ENCODE measurements around the gene MAST2.
"Not testable (repeated sequence)": the region's sequence is repeated elsewhere in the genome, so short reads cannot be mapped to it uniquely, and the experiment has no call there.

The MAST2 gene

GRCh38 chr1:45891087-45891486, 87.7 kb downstream of the MAST2 start:
- DNase-seq (ENCODE audit: low read depth in 2 of 3, low spot score in 2 of 3) = no peak

DNA sequence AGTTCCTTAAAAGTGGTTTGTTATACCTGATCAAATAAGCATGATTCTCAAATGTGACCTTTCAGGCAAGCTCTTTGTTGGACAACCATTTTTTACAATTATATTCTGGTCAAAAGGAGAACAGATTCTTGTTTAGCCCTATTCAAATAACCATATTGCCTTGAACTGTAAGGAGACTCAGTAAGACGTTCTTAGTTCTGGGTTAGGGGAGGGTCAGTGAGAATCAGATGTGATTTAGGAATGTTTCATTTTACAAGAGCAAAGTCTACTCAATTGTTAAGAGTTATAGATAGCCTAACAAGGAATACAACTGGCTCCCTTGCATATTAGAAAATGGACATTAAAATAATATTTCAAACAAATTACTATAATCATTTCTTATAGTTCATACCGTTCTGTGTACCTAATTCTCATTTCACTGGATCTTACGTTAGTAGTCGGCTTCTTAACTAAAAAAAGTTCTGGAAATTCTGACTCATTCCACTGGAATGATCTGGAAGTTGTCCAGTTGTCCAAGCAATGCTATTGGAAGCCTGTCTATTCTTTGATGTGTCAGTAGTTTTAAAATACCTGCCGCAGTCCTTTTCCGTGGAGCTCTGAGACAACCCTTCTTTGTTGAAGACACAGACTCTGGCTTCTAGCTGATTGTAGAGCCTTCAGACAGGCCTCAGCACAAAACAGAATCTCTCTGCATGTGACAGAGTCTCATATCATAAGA, 88.8 kb downstream of the MAST2 start:
- DNase-seq (ENCODE audit: low read depth in 2 of 3, low spot score in 2 of 3) = no peak

- no peak for DNase-seq (ENCODE audit: low read depth in 2 of 3, low spot score in 2 of 3)
Observed at GRCh38 chr1:45894331-45894730, 90.9 kb downstream of the MAST2 start.

- DNase-seq (ENCODE audit: low read depth in 2 of 3, low spot score in 2 of 3) = no peak
Observed at GRCh38 chr1:45894921-45895320, 91.5 kb downstream of the MAST2 start.

DNA sequence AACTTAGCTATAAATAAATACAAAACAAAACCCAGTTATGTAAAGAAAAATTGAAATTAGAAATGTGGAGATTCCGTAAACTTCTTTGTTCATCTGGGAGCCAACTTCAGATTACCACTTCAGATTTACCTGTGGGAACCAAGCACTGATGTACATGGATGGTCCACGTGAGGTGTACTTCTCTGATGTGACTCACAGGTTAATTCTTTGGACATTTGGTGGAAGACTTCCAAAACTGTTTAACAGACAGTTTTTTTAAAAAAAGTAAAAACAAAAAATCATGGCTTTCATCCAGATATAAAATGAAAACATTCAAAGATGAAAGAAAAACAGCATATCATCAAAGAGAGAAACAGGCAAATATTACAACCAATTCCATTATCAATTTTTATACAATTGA, 92.0 kb downstream of the MAST2 start:
- no peak for DNase-seq (ENCODE audit: low read depth in 2 of 3, low spot score in 2 of 3)

DNA sequence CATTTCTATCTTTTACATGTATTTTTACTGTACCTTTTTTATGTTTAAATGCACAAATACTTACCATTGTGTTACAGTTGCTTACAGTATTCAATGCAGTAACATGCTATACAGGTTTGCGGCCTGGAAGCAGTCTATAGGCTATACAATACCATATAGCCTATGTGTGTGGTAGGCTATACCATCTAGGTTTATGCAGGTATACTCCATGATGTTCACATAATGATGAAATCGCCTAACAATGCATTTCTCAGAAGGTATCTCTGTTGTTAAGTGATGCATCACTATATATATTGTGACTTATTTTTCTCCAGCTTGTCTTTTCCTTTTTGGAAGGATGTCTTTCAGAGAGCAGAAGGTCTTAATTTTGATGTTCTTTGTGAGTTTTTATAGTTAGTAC, 103.5 kb downstream of the MAST2 start:
- no peak for DNase-seq (ENCODE audit: low read depth in 2 of 3, low spot score in 2 of 3)

DNA sequence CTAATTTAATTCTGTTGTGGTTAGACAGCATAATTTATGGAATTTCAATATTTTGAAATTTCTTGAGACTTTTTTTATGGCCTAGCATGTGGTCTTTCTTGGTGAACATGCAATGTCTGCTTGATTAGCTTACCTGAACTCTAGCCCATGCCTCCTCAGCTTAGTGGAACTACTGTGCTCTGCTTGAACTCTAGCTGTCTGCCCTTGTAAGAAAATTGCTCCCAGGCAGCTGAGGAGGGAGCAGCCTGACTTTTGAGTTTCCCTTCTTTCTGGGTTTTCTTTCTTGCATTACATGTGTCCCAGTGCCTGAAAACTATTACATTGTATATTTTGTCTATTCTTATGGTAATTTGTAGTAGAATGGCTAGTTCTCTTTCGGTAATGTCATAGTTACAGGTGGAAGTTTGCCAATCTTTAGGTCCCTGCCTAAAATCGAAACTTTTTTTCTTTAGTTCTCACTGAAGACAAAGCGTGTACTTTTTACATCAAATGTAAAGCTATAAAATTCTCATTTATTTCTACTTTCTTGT, 105.3 kb downstream of the MAST2 start:
- no peak for DNase-seq (ENCODE audit: low read depth in 2 of 3, low spot score in 2 of 3)

DNA sequence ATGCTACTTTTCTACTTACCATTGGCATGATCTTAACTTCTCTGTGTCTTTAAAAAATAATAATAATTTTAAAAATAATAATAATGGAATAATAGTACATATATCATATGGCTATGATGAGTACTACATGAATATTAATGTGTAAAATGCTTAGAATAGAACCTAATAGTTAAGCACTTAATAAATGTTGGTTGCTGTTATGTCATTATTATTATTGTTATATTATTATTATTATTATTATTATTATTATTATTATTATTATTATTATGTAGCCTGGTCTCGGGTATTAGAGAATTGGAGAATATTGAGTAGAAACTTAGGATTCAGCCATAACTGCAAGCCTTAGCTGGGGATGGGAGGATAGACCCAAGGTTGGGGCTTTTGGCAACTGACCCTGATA, 108.2 kb downstream of the MAST2 start:
- DNase-seq (ENCODE audit: low read depth in 2 of 3, low spot score in 2 of 3) = no peak

DNA sequence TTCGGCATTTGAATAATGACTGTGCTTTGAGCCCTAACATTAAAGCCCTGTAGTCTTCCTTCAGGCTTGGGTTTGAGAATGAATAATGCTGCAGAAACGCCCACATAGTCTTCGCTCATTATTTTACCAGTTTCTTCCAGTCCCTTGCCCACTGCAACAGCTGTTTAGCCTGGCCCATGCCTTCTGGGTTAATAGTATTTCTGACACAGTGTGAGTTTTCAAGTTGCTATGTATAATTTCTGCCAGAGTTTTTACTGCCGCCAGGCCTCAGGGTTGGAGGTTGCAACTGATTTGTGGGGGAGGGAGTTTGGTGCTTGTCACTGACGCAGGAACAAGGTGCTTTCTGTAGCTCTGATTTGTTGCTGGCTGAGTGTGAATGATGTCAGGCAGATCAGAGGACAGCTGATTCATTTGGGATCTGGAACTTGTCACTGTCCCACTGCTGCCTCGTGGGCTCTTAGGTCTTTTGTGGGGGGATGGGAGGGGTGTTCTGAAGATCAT, 109.8 kb downstream of the MAST2 start:
- no peak for DNase-seq (ENCODE audit: low read depth in 2 of 3, low spot score in 2 of 3)

DNA sequence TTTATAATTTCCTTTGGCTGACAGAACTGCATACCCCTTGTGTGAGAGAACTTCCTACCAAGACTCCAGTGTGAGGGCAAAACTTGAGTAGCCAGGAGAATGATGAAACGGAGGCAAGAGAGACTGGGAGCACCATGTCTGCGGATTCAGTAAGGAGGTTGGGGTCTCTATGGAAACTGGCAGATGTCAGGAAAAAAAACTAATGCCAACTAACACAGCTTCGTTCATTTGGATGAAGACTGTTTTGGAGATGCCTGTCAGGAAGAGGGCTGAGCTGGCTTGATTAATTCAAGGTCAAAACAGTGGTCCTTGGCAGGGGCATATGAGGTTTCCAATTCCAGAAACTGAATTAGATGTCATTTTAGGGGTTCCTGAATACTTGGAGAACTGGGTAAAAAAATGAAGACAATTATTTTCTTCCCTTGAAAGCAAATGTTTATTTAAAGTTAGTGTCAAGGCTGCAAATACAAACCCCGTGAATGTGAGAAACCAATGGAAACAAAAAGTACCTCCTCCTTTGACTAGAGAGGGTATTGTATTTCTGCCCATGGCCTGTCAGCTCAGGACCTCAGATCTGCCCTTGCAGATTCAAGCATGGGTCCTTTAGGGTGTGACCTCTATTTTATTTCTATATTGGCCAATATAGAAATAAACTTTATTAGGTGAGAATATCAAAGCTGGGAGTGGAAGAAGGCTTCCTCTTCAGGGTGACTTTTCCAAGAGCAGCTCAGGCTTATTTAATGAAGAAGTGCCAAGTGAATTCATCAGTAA, 110.5 kb downstream of the MAST2 start:
- no peak for DNase-seq (ENCODE audit: low read depth in 2 of 3, low spot score in 2 of 3)

DNA sequence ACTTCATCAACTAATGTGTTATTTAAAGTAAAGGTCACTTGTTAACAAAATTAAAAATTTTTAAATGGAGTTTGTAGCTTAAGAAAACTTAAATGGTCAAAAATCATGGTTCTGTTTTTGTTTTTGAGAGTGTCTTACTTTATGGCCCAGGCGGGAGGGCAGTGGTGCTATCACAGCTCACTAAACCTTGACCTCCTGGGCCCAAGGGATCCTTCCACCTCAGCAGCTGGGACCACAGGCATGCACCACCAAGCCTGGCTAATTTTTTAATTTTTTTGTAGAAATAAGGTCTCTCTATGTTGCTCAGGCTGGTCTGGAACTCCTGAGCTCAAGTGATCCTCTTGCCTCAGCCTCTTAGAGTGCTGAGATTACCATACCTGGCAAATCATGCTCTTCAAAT, 111.4 kb downstream of the MAST2 start:
- DNase-seq (ENCODE audit: low read depth in 2 of 3, low spot score in 2 of 3) = no peak

- no peak for DNase-seq (ENCODE audit: low read depth in 2 of 3, low spot score in 2 of 3)
Observed at GRCh38 chr1:45922374-45922773, 119.0 kb downstream of the MAST2 start.

- no peak for DNase-seq (ENCODE audit: low read depth in 2 of 3, low spot score in 2 of 3)
Observed at GRCh38 chr1:45922813-45923212, 119.4 kb downstream of the MAST2 start.

- no peak for DNase-seq (ENCODE audit: low read depth in 2 of 3, low spot score in 2 of 3)
Observed at GRCh38 chr1:45923343-45923742, 119.9 kb downstream of the MAST2 start.

DNA sequence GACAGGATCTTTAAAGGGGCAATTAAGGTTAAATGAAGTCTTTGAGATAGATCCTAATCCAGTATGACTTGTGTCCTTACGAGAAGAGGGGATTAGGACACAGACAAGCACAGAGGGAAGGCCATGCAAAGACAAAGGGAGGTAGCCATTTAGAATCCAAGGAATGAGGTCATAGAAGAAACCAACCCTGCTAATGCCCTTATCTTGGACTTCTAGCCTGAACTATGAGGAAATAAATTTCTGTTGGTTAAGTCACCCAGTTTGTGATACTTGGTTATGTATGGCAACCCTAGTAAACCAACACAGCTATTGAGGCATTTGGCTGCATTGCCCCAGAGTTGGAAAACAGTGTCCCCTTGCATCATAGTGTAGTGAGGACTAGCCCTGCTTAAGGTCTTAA, 121.3 kb downstream of the MAST2 start:
- no peak for DNase-seq (ENCODE audit: low read depth in 2 of 3, low spot score in 2 of 3)

DNA sequence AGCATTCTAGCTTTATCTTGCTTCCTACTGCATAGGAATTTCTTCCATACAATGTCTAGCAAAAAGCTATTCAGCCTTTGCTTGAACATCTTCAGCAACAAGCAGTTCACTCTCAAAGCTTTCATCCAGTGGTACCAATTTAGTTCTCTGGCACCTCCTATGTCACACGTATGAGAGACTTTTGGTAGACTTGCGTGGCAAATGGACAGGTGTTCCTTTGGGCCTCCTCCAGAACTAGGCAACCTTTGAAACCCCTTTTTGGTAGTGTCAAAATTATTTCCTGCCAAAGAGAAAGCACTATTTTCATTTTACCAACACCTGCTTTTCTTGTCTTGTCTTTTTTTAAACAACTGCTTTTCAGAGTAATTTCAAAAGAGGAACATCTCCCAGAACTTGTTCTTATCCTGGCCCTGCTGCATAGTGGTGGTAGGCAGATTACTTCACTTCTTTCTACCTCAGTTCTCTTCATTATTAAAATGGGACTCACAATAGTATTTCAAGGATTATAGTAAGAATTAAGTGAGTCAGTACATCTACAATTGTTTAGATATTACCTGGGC, 122.4 kb downstream of the MAST2 start:
- DNase-seq (ENCODE audit: low read depth in 2 of 3, low spot score in 2 of 3) = no peak

DNA sequence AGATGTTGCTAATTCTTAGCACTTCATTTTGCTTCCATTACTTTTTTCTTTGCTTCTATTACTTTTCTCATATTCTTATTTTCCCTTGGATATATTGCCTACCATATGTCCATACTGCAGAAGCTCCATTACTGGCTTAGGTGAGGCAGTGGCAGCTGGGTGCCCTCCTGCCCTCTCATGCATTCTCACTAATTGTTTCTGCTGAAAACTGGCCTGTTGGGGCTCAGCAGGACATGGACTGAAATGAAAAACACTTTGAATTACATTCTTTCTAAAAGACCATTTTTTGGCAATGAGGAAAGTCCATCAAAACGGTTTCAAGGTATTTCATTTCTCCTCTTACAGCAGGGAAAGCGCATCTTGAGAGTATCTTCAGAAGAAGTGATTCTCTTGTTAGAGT, 122.9 kb downstream of the MAST2 start:
- DNase-seq (ENCODE audit: low read depth in 2 of 3, low spot score in 2 of 3) = no peak

DNA sequence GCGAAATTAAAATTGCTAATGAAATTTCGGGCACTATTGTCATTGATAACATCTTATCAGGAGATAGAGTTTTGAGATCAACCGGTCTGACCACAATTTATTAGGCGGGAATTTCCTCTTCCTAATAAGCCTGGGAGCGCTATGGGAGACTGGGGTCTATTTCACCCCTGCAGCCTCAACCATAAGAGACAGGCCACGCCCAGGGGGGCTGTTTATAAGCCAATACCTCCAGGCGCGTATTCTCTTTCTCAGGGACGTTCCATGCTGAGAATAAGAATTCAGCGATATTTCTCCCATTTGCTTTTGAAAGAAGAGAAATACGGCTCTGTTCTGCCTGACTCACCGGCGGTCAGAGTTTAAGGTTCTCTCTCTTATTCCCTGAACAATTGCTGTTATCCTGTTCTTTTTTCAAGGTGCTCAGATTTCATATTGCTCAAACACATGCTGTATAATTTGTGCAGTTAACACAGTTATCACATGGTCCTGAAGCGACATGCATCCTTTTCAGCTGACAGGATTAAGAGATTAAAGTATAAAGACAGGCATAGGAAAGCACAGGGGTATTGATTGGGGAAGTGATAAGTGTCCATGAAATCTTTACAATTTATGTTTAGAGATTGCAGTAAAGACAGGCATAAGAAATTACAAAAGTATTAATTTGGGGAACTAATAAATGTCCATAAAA, 124.0 kb downstream of the MAST2 start:
- DNase-seq (ENCODE audit: low read depth in 2 of 3, low spot score in 2 of 3) = not testable (repeated sequence)

- no peak for DNase-seq (ENCODE audit: low read depth in 2 of 3, low spot score in 2 of 3)
Observed at GRCh38 chr1:45928486-45929205, 125.2 kb downstream of the MAST2 start.

- DNase-seq (ENCODE audit: low read depth in 2 of 3, low spot score in 2 of 3) = no peak
Observed at GRCh38 chr1:45929257-45929687, 125.9 kb downstream of the MAST2 start.
